Activated CD8-positive, alpha-beta memory T cell treated with anti-CD3 and anti-CD28 coated beads, Interleukin-2, amount 10 ng/mL, durations not matched to agents 7 days and 5 days (primary cell): ENCODE data around the gene UROC1. TPM values are rescaled to one million over a fixed set of nuclear protein-coding genes. Genes with fewer than 3 reads are reported as not detected.

ENCODE experiments used
- ATAC-seq: fragments of 150-1000 bp; cut with Tn5 transposase; one replicate; pipeline ENCODE4 v1.10.0; 2021; ENCODE audit warnings: moderate library complexity
- CTCF ChIA-PET: fragments of 350-600 bp; sonication (Branson Sonifier 250); formaldehyde crosslinking; loops from one replicate; lab custom pipeline; 2021; ENCODE audit warnings: antibody characterized with exemption; lab: Charles Lee
- DNase-seq: peaks from one replicate; pipeline ENCODE4 v3.0.0-alpha.2; 2020
- H3K27ac Mint-ChIP-seq: one replicate; pipeline ENCODE4 v1.8.0; 2021; ENCODE audit warnings: mild to moderate bottlenecking, mixed read lengths
- H3K27me3 Mint-ChIP-seq: one replicate; pipeline ENCODE4 v1.8.0; 2021; ENCODE audit warnings: mixed read lengths
- H3K36me3 Mint-ChIP-seq: one replicate; pipeline ENCODE4 v1.8.0; 2021; ENCODE audit warnings: mild to moderate bottlenecking, mixed read lengths
- H3K4me1 Mint-ChIP-seq: one replicate; pipeline ENCODE4 v1.8.0; 2021; ENCODE audit warnings: mixed read lengths
- H3K4me3 Mint-ChIP-seq: one replicate; pipeline ENCODE4 v1.8.0; 2021; ENCODE audit warnings: mild to moderate bottlenecking, moderate library complexity, mixed read lengths
- H3K9me3 Mint-ChIP-seq: one replicate; pipeline ENCODE4 v1.8.0; 2022; ENCODE audit warnings: low read depth, mixed read lengths
- total RNA-seq, 2 experiments: library from RNA; stranded (reverse); gene quantifications; one replicate each; pipeline ENCODE4 v1.2.3, GENCODE V29; 2021

UROC1 gene
- total RNA-seq, 2 experiments from 2014 or later = not detected

DNA sequence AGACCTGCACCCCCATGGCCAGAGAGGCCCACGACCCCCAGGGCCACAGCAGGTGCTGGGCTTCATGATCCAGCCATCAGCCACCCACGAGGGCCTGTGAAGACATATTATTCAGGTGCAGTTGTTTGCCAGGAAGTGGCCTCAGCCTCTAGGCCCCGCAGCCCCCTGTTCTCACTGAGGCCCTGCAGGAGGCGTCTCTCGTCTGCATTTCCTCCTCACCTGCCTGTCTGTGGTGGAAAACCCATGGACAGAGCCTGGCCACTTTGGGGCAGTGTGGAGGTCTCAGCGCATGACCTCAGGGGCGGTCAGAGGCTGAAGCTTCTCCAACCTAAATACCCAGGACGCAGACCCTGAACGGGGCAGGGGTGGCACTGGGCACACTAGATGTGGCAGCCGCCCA is 18.6 kb downstream of the UROC1 start:
- DNase-seq = no peak
- no peaks in the 10 kb centered on the region for H3K9me3 Mint-ChIP-seq
- peaks cover 8% of the 10 kb centered on the region for H3K4me1 Mint-ChIP-seq
- H3K27me3 Mint-ChIP-seq = no peaks in the 10 kb centered on the region
- no peak for ATAC-seq
- CTCF ChIA-PET = no interaction called here
- H3K36me3 Mint-ChIP-seq = no peaks in the 10 kb centered on the region
- no peak overlapping the region for H3K27ac Mint-ChIP-seq
- no peak overlapping the region for H3K4me3 Mint-ChIP-seq

DNA sequence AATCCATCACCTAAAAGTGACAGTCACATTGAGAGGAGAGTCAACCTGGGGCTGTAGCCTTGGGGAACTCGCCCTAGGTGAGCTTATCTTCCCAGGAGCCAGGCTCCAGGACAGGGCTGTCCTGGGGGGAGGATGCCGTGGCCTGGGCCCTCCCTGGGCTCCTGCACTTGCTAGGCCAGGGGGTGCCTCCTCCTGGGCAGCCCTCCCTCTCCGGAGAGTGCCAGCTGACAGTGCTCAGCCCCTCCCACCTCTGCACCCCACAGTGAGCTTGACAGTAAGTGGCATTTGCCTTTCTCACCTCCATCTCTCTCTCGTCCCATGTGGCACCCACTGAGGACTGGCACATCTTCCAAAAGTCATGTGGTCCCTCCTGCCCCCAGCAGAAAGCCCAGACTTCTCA is 19.1 kb downstream of the UROC1 start:
- no peak for ATAC-seq
- no peaks in the 10 kb centered on the region for H3K36me3 Mint-ChIP-seq

DNA sequence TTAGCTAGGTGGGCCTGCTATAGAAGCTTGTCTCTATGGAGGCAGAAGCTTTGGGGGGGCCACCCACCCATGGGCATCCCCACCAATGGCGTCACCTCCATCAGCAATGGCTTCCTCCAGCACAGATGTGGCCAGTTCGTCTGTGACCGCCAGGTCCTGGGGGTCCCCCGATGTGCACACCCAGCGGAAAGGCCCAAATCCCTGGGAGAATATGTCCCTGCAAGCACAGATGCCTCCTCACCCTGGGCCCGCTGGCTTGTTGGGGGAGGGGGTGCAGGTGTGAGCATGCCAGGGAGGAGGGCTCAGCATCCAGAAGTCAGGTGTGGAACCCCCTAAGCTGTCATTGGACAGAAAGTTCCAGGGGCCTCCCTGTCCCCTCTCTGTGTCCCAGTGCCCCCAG is 19.6 kb downstream of the UROC1 start:
- Mint-ChIP-seq H3K9me3 (no peaks in the 10 kb centered on the region), H3K36me3 (no peaks in the 10 kb centered on the region), H3K4me3 (no peak overlapping the region), H3K4me1 (peaks cover 16% of the 10 kb centered on the region), H3K27me3 (no peaks in the 10 kb centered on the region), H3K27ac (no peak overlapping the region)
- no peak for ATAC-seq
- no peak for DNase-seq
- CTCF ChIA-PET = no interaction called here

More for the DNA sequence above, 19.1 kb downstream of the UROC1 start:
- CTCF ChIA-PET = no interaction called here
- Mint-ChIP-seq H3K27me3 (no peaks in the 10 kb centered on the region), H3K9me3 (no peaks in the 10 kb centered on the region), H3K4me3 (no peak overlapping the region), H3K4me1 (peaks cover 11% of the 10 kb centered on the region), H3K27ac (no peak overlapping the region)
- no peak for DNase-seq

DNA sequence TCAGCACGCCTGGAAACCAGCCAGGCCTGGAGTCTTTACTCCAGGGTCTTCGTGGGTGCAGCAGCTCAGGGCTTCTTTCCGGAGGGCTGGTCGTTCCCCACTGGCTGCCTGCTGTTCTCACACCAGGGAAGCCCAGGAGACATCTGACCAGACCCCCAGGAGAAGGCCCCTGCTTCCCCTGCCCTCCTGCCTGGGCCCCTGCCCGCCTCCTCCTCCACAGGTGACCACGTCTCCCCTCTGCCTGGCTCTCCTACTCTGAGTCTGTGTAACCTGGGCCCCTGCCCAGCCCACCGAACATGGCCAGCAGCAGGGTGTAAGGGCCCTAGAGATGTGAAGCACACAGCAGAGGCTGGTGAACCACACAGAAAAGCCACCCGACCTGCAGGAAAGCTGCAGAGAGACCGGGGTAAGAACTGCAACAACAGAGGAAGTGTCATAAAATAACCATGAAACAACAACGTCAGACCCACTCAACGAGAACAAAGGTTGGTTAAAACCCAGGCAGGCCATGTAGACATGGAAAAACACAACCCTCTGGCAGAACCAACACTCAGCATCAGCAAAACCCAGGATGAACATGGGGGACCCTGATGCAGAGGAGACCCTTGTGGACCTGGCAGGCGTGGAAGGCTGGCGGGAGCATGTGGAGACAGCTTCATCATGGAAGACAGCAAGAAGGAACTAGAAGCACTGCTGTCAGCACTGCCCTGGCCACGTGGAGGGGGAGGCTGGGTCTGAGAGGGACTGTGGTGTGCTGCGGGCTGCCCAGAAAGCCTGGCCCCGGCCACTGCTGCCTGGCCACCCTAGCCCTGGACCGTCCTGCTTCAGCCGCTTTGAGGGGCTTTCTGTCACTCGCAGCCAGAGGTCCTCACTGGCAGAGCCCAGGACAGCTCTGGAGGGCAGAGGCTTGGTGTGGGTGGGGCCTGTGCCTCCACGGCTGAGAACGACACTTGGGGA is 20.4 kb downstream of the UROC1 start:
- no peak overlapping the region for H3K4me3 Mint-ChIP-seq
- peaks cover 17% of the 10 kb centered on the region for H3K4me1 Mint-ChIP-seq
- ATAC-seq (no peak), DNase-seq (no peak)
- H3K36me3 Mint-ChIP-seq = no peaks in the 10 kb centered on the region
- CTCF ChIA-PET = no interaction called here
- no peaks in the 10 kb centered on the region for H3K27me3 Mint-ChIP-seq
- H3K27ac Mint-ChIP-seq = peak overlapping the region; percentile 27
- H3K9me3 Mint-ChIP-seq = no peaks in the 10 kb centered on the region

DNA sequence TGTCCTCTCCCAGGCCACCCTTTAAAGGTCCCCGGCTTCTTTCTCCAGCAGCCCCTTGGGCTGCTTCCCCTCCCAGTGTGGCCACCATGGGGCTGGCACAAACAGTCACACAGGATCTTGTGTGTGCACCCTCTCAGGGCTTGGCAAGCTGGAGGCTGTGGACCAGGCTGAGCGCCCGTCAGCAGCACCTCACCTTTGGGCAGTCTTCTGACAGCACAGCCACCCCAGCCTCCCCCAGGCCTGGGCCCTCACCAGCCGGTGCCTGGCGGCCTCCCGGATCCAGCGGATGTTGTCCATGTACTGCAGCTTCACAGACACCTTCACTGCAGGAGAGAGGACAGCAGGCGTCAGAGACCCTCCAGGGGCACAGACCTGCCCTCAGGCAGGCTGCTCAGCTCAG is 21.8 kb downstream of the UROC1 start:
- H3K27ac Mint-ChIP-seq = no peak overlapping the region
- DNase-seq (no peak), ATAC-seq (no peak)
- H3K27me3 Mint-ChIP-seq = no peaks in the 10 kb centered on the region
- no peaks in the 10 kb centered on the region for H3K36me3 Mint-ChIP-seq
- peaks cover 17% of the 10 kb centered on the region for H3K4me1 Mint-ChIP-seq
- H3K4me3 Mint-ChIP-seq = no peak overlapping the region
- no peaks in the 10 kb centered on the region for H3K9me3 Mint-ChIP-seq
- CTCF ChIA-PET = no interaction called here

DNA sequence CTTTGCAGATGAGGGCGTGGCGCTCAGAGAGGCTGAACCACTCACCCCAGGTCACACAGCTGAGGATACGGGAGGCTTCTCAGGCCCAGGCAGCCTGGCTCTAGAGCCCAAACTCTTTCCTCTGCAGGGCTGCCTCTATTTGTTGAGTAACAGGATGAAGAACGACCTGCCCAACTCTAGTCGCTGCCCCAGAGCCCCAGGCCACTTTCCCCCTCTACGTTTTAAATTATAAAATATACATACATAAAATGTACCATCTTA is 22.7 kb downstream of the UROC1 start:
- Mint-ChIP-seq H3K27ac (no peak overlapping the region), H3K9me3 (no peaks in the 10 kb centered on the region), H3K27me3 (no peaks in the 10 kb centered on the region), H3K4me1 (peaks cover 17% of the 10 kb centered on the region), H3K4me3 (no peak overlapping the region), H3K36me3 (no peaks in the 10 kb centered on the region)
- CTCF ChIA-PET = no interaction called here
- DNase-seq (no peak), ATAC-seq (no peak)

DNA sequence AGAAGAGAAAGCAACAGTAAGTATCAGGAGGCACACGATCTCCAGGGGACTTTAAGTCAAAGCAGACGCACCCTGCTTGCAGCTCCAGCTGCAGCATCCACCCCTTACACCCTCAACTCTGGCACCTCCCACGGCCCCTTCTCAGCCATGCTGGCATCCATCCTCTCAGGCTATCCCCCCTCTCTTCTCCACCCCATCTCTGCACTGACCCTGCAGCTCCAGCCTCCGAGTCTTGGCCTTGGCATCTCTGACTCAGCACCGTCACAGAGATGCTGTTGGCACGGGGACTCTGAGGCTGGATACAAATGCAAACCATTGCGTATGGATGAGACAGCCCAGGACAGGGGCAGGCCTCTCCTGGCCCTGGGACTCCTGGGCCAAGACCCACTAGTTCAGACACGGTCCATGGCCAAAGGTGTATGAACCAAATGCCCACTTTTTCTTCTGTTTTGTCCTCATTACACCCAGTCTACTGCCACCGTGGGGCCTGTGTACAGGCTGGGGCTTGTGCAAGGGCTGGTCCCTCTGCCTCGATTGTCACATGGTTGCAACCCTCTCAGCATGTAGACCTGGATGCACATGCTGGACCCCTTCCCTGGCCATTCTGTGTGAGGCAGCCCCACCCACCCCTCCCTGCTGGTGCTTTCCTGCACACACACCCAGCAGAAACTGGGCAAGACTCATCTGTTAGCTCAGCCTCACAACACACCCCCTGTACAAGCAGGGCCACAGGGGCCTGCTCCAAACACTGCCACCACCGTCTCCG is 23.2 kb downstream of the UROC1 start:
- ATAC-seq = no peak
- no peaks in the 10 kb centered on the region for H3K9me3 Mint-ChIP-seq
- no peaks in the 10 kb centered on the region for H3K27me3 Mint-ChIP-seq
- H3K4me1 Mint-ChIP-seq = peaks cover 17% of the 10 kb centered on the region
- no peaks in the 10 kb centered on the region for H3K36me3 Mint-ChIP-seq
- no peak overlapping the region for H3K27ac Mint-ChIP-seq
- CTCF ChIA-PET = interaction anchor here (1.2 kb wide), 1 partner anchor 18 kb away, joined by 3 read pairs; the partner anchor contains the start of gene ZXDC
- H3K4me3 Mint-ChIP-seq = no peak overlapping the region
- DNase-seq = no peak

DNA sequence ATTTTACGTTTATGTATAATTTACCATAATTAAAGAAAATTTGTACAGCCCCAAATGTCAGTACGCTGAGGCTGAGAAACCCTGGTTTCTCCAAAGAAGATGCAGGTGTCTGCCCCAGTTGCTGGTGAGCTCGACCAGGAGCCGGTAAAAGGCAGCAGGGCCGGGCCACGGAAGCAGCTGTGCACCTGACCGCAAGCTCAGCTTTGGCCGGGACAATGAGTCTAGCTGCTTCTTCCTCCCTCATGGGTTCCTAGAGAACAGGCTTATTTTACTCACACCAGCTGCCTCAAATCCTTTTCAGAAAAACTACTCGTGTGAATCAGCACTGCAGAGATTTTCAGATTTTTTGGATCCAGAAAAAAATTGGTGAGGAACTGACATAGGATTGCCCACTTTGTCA is 23.8 kb downstream of the UROC1 start:
- ATAC-seq (no peak), DNase-seq (no peak)
- CTCF ChIA-PET = interaction anchor here (1.2 kb wide), 1 partner anchor 18 kb away, joined by 3 read pairs; the partner anchor contains the start of gene ZXDC
- Mint-ChIP-seq H3K36me3 (no peaks in the 10 kb centered on the region), H3K4me3 (no peak overlapping the region), H3K9me3 (no peaks in the 10 kb centered on the region), H3K27ac (no peak overlapping the region), H3K27me3 (no peaks in the 10 kb centered on the region), H3K4me1 (peaks cover 17% of the 10 kb centered on the region)

DNA sequence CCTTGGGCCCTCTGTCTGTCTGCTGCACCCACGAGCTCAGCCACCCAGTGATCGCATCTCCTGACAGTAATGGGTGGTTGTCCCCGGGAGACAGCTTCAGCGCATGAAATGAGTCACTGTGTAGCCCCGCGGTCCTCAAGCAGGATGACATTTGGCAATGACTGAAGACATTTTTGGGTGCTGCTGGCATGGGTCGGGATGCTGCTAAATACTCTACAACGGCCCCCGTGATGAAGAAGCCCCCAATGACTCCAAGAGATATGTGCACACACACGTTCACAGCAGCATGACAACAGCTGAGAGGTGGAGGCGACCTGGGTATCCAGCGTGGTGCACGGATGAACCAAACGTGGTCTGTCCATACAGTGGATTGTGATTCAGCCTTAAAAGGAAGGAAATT is 24.5 kb downstream of the UROC1 start:
- H3K36me3 Mint-ChIP-seq = no peaks in the 10 kb centered on the region
- no peak for ATAC-seq
- H3K27me3 Mint-ChIP-seq = no peaks in the 10 kb centered on the region
- peaks cover 17% of the 10 kb centered on the region for H3K4me1 Mint-ChIP-seq
- CTCF ChIA-PET = interaction anchor here (1.2 kb wide), 1 partner anchor 17 kb away, joined by 3 read pairs; the partner anchor contains the start of gene ZXDC
- no peak overlapping the region for H3K27ac Mint-ChIP-seq
- H3K9me3 Mint-ChIP-seq = no peaks in the 10 kb centered on the region
- DNase-seq = no peak
- H3K4me3 Mint-ChIP-seq = no peak overlapping the region

DNA sequence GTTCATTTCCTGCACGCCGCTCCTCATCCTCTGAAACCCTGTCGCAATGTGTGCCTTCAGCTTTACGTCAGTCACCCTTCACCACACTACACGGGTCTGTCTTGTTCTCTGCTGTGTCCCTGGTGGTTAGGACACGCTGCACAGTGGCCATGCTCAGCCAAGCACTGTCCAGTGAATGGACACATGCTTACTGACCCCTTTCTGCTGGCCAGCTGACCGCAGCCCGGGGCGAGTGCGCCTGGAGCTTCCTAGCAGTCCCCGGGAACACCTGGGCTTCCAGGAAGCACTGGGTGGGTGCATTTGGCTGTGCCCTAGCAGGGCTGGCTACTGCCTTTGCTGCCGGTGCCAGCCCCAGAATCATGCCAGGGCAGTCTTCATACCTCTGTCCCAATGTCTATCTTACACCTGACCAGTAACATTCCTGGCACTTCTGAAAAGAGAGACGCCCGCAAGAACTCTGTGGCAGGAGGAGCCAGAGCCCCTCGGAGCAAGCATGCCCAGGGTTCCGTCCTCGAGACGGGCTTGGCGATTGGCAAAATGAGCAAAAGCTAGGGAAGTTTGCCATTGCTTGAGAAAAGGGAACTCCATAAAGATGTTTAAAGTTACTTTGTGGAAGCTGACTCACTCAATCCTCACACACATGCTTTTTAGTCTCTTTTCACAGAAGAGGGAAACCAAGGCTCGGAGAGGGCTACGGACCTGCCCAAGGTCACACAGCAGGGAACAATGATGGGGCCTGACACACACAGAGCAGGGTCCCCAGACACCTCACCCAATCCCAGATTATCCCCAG is 26.2 kb downstream of the UROC1 start:
- H3K27me3 Mint-ChIP-seq = no peaks in the 10 kb centered on the region
- no peak overlapping the region for H3K27ac Mint-ChIP-seq
- no peaks in the 10 kb centered on the region for H3K36me3 Mint-ChIP-seq
- peaks cover 23% of the 10 kb centered on the region for H3K4me1 Mint-ChIP-seq
- H3K4me3 Mint-ChIP-seq = no peak overlapping the region
- H3K9me3 Mint-ChIP-seq = no peaks in the 10 kb centered on the region
- DNase-seq (no peak), ATAC-seq (no peak)
- CTCF ChIA-PET = no interaction called here

DNA sequence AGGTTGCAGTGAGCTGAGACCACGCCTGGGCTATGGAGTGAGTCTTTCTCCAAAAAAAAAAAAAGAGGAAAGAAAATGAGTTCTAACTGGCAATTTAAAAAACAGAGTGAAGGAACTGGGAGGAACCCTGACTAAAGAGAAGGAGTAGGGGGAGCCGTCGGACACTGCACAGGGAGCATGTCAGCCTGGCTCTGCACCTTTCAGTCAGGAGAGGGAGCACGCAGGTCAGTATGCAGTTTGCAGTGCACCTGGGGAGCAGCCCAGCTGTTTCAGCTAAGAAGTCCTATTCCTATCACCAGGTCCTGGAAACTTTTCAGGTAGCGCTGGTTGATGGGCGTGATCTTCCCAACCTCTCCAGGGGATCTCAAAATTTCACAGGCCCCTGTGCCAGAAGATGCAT is 27.0 kb downstream of the UROC1 start:
- Mint-ChIP-seq H3K4me1 (peaks cover 26% of the 10 kb centered on the region), H3K27me3 (no peaks in the 10 kb centered on the region), H3K4me3 (no peak overlapping the region), H3K36me3 (no peaks in the 10 kb centered on the region), H3K9me3 (no peaks in the 10 kb centered on the region), H3K27ac (no peak overlapping the region)
- no peak for ATAC-seq
- DNase-seq = no peak
- CTCF ChIA-PET = interaction anchor here (1.2 kb wide), 1 partner anchor 32 kb away, joined by 3 read pairs; no protein-coding TSS in a partner anchor

DNA sequence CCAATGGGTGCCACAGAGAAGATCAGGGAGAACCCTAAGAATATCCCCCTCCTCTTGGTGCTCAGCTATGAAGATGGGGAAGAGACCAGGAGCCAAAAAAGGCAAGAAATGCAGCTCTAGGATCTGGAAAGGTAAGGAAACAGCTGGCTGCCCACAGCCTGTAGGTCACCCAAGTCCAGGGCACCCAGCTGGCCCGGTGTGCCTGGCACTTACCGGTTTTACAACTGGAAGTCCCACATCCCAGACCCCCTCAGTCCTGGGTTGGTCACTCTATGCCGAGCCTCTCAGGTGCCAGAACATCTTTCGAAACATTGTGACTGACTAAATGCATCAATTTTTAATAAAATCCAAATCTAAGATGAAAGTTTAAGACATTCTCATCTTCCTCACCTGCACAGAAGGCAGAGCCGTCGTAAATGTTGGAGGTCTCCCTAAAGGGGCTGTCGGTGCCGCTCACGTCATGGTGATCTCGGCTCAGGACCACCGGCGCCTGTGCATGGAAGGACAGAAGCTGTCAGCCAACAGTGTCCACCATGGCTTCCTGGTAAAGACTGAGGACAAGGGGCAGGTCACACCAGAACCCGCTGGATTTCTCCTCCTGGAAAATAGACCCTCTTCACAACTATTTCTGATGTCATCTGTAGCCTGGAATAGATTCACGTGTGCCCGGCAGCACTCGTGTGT is 28.5 kb downstream of the UROC1 start:
- CTCF ChIA-PET = no interaction called here
- H3K36me3 Mint-ChIP-seq = no peaks in the 10 kb centered on the region
- H3K27me3 Mint-ChIP-seq = no peaks in the 10 kb centered on the region

DNA sequence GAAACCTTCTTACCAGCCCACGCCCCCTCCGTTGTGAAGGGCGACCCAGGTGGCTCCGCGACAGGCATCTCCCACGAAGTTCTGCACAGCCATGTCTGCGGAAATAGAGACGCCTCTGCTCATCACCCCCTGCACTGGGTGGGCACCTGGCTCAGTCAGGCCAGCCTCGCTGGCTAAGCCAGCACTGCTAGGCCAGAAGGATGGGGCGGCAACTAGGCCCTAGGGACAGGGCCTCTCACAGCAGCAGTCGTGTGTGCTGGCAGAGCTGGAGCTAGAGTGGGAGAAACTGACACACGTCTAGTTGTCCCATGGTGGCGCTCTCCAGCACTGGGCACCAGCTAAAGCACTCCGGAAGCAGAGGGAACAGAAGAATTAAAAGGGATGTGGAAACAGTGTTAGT is 29.4 kb downstream of the UROC1 start:
- no peaks in the 10 kb centered on the region for H3K9me3 Mint-ChIP-seq
- no peaks in the 10 kb centered on the region for H3K27me3 Mint-ChIP-seq
- no peak overlapping the region for H3K27ac Mint-ChIP-seq
- CTCF ChIA-PET = no interaction called here
- H3K4me1 Mint-ChIP-seq = peaks cover 16% of the 10 kb centered on the region
- no peak overlapping the region for H3K4me3 Mint-ChIP-seq
- no peaks in the 10 kb centered on the region for H3K36me3 Mint-ChIP-seq
- ATAC-seq = no peak
- DNase-seq = no peak

More for the DNA sequence above, 28.5 kb downstream of the UROC1 start:
- H3K9me3 Mint-ChIP-seq = no peaks in the 10 kb centered on the region
- no peak overlapping the region for H3K27ac Mint-ChIP-seq
- ATAC-seq (no peak), DNase-seq (no peak)
- H3K4me3 Mint-ChIP-seq = no peak overlapping the region
- H3K4me1 Mint-ChIP-seq = peaks cover 22% of the 10 kb centered on the region
